22Rv1 (cell line): ENCODE results near the gene DERL2.

Experiments
- H3K27ac ChIP-seq: fragments of 450-650 bp; 2 replicates; pipeline ENCODE4 v1.5.1; 2017
- CTCF ChIP-seq: fragments of 450-650 bp; IDR thresholded peaks from 2 replicates; pipeline ENCODE4 v1.5.1; 2017; ENCODE audit warnings: mild to moderate bottlenecking
- ZFX ChIP-seq: fragments of 450-650 bp; IDR thresholded peaks from 2 replicates; pipeline ENCODE4 v1.6.1; 2017; ENCODE audit warnings: antibody characterized with exemption, borderline replicate concordance

The DERL2 gene

GRCh38 chr17:5429191-5429887 lies 56.6 kb downstream of the DERL2 start:
- H3K27ac ChIP-seq, result peak overlapping the region; percentile 54
- TF ChIP-seq CTCF (no peak), ZFX (no peak)

DNA sequence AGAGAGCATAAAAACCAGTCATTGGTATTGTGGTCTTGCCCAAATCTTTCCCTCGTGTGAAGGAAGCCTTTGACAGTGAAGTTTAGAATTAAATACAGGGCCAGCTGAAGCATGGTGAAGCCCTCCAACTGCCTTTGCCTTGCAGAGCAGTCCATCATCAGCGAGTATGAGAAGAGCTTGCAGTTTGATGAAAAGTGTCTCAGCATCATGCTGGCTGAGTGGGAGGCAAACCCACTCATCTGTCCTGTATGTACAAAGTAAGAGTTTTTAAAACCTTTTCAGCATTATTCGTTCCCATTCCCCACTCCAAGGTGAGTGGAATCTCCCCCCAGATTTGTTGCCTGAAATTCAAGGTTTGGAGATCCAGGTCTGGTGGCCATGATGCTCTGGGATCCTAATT lies 60.2 kb downstream of the DERL2 start:
- TF ChIP-seq ZFX, result no peak
- no peak for TF ChIP-seq CTCF
- no peak overlapping the region for H3K27ac ChIP-seq

DNA sequence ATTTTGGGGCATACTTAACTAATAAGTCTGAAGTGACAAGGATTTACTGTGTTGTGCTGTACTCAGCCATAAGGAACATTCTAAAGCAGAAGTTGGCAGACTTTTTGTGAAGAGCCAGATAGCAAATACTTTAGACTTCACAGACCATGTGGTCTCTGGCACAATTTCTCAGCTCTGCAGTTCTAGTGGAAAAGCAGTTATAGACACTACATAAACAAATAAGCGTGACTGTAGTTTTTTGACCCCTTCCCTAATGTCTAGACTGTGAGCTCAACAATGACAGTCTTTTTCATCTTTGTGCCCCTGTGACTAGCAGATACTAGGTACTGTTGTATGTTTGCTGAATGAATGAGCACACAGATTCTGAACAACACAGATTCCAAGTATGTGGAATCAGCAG lies 61.1 kb downstream of the DERL2 start:
- TF ChIP-seq CTCF, result no peak
- no peak for TF ChIP-seq ZFX

DNA sequence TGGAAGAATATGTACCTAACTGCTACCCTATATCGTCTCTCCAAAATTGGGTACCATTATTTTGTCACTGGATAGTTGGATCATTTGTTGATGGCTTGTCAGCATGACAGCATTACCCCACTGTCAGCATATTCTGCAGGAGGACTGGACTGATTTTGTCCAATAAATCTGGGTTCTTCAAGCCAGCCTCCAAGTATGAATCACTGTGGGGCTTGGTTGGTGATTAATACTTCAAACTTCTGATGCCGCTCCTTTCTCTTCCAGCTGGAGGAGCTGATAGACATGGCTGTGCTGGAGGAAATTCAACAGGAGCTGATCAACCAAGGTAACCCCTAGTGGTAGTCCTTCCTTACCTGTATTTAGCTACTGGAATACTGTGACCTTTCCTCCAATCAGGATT lies 63.5 kb downstream of the DERL2 start:
- H3K27ac ChIP-seq, result no peak overlapping the region
- TF ChIP-seq ZFX, result no peak
- no peak for TF ChIP-seq CTCF

More for the DNA sequence above, 61.1 kb downstream of the DERL2 start:
- H3K27ac ChIP-seq, result no peak overlapping the region
